OCI-LY3 (cell line): ENCODE measurements around the gene NOP9.

Experiments
- EZH2phosphoT487 ChIP-seq: fragments of 200-600 bp; shearing (Covaris generic); IDR thresholded peaks from 2 replicates; pipeline ENCODE4 v1.6.1; 2018; ENCODE audit warnings: antibody characterized with exemption, mixed run types, low read depth
- TF ChIP-seq, protein P1 (sequence below): fragments of 200-600, 300-600 bp; sonication (generic); IDR thresholded peaks from 2 replicates; pipeline ENCODE4 v1.5.1; 2014; ENCODE audit warnings: antibody characterized with exemption, low read length, low read depth

DNA sequence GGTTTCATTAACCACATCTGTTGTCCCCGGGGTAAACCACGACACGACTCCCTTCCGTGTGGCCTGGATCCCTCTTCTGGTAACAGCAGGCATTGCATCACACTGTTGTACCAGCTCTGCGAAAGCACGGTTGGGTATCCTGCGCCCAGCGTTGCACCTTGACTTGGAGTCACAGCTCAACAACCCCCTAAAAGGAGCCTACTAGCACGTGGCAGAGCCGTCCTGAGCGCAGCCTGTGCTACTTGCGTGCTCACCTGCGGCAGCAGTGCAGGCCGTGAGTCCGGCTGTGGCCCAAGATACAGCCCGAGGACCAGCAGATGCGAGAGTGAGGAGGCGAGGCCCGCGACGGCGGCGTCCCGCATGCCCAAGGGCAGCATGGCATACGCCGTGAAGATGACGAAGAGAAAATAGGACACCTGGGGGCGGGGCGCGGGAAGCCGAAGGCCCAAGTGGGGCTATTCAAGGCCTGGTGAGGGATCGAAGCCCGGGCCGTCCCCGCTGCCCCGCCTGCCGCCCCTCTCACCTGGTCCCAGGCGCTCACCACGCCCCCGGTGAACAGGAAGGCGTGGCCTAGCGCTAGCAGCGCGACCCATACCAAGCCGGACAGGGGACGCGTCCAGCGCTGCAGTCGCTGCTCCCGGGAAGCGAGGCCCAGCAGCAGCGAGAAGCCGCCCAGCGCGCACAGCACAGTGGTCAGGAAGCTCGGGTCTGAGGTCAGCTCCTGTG is 32.8 kb downstream of the NOP9 start:
- TF ChIP-seq, protein P1, sequence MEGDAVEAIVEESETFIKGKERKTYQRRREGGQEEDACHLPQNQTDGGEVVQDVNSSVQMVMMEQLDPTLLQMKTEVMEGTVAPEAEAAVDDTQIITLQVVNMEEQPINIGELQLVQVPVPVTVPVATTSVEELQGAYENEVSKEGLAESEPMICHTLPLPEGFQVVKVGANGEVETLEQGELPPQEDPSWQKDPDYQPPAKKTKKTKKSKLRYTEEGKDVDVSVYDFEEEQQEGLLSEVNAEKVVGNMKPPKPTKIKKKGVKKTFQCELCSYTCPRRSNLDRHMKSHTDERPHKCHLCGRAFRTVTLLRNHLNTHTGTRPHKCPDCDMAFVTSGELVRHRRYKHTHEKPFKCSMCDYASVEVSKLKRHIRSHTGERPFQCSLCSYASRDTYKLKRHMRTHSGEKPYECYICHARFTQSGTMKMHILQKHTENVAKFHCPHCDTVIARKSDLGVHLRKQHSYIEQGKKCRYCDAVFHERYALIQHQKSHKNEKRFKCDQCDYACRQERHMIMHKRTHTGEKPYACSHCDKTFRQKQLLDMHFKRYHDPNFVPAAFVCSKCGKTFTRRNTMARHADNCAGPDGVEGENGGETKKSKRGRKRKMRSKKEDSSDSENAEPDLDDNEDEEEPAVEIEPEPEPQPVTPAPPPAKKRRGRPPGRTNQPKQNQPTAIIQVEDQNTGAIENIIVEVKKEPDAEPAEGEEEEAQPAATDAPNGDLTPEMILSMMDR = peak; percentile 66
- no peak for TF ChIP-seq EZH2phosphoT487
